ENCODE results near the gene AP5Z1. TPM values are rescaled to one million over a fixed set of nuclear protein-coding genes. Genes with fewer than 3 reads are reported as not detected.

Gene AP5Z1
- total and polyA plus RNA-seq, 2 of the 4 experiments (the other 2 are of a cell fraction): 9.7 to 38.7 TPM

GRCh38 chr7:4753598-4754432 is 21.6 kb upstream of the AP5Z1 start (continued):
- no peak for TF ChIP-seq NFE2L2 (IDR thresholded peaks at IDR 0.05; ENCODE audit: low read depth, low read length)

GRCh38 chr7:4754433-4755010 is 20.9 kb upstream of the AP5Z1 start:
- H3K4me3 ChIP-seq (ENCODE audit: insufficient read depth, low read depth, low read length): no peak overlapping the region
- BruUV-seq (replicated peaks): no TSS peak
- no peak overlapping the region for H2AK5ac ChIP-seq (ENCODE audit: low read depth, low read length)
- H4K91ac ChIP-seq (ENCODE audit: insufficient read depth, low read depth, low read length): no peak overlapping the region
- H2BK5ac ChIP-seq (ENCODE audit: low read depth, low read length, poor library complexity, severe bottlenecking): no peak overlapping the region
- 90% methylated on average over 10 of the region's 36 CpGs; no CpG with 5 or more reads in 1 of the 2 experiments for WGBS, 2 experiments (ENCODE audit: extremely low coverage in 2 of 2, insufficient read length in 1 of 2)
- peaks cover 17% of the 10 kb centered on the region; the same call in 1 of the 2 replicates for H4K20me1 ChIP-seq (ENCODE audit: insufficient read depth, low read length)
- H3K9me1 ChIP-seq (ENCODE audit: insufficient read depth, low read length): no peaks in the 10 kb centered on the region
- H3K4me2 ChIP-seq (ENCODE audit: low read depth, low read length): no peak overlapping the region
- ChIA-PET CTCF (no interaction called here), POLR2A (ENCODE audit: unreplicated experiment) (no interaction called here)
- H3K79me1 ChIP-seq (ENCODE audit: low read depth in 1 of 2, low read length in 2 of 2): peaks cover 9 to 35% of the 10 kb centered on the region in 2 experiments
- no peak for ATAC-seq (ENCODE audit: low read depth)
- in situ Hi-C loops (cut with MboI; ENCODE audit: low sequenced_read_pairs) (loop anchor here (25.0 kb wide), 1 partner anchor 1892 kb away; no protein-coding TSS in a partner anchor), dilution Hi-C loops (cut with HindIII; ENCODE audit: low sequenced_read_pairs, unreplicated experiment) (no loop called here), intact Hi-C loops (cut with micrococcal nuclease) (no loop called here)
- H3K23ac ChIP-seq (ENCODE audit: low read depth, low read length): no peak overlapping the region
- no peaks in the 10 kb centered on the region for H3K4me1 ChIP-seq (ENCODE audit: control insufficient read depth, insufficient read depth, low read length)
- peaks cover 66% of the 10 kb centered on the region for H3K36me3 ChIP-seq (ENCODE audit: control insufficient read depth, insufficient read depth, low read length)
- no peaks in the 10 kb centered on the region for H3K9me3 ChIP-seq (ENCODE audit: control insufficient read depth, insufficient read depth, low read length)
- no peak overlapping the region for H2BK120ac ChIP-seq (ENCODE audit: low read depth, low read length)
- no peak for DNase-seq
- no peaks in the 10 kb centered on the region for H3K27me3 ChIP-seq (ENCODE audit: control insufficient read depth, insufficient read depth, low read length)
- no peak overlapping the region for H4K8ac ChIP-seq (ENCODE audit: low read depth in 2 of 2, low read length in 2 of 2)
- H4K5ac ChIP-seq (ENCODE audit: low read depth, low read length): no peak overlapping the region
- no peak overlapping the region for H2BK20ac ChIP-seq (ENCODE audit: low read depth, low read length)
- no peak overlapping the region for H3K4ac ChIP-seq (ENCODE audit: low read depth, low read length)
- H3K14ac ChIP-seq (replicated peaks; ENCODE audit: low read depth, low read length): no peak overlapping the region
- H2BK15ac ChIP-seq (ENCODE audit: low read depth, low read length): no peak overlapping the region
- no peak overlapping the region for H3K56ac ChIP-seq (ENCODE audit: extremely low read depth, insufficient read depth, low read length)
- H3K9ac ChIP-seq (ENCODE audit: low read depth, low read length): no peak overlapping the region
- no peak overlapping the region for H3K27ac ChIP-seq (ENCODE audit: insufficient read depth, low read length)
- no peak overlapping the region for H3K18ac ChIP-seq (ENCODE audit: low read depth, low read length)
- H2AK9ac ChIP-seq (replicated peaks; ENCODE audit: low read depth, low read length, poor library complexity): no peak overlapping the region
- no peak overlapping the region for H2AFZ ChIP-seq (replicated peaks; ENCODE audit: low read length, poor library complexity)
- no peak for TF ChIP-seq NFE2L2 (IDR thresholded peaks at IDR 0.05; ENCODE audit: low read depth, low read length)
- no peak for TF ChIP-seq RCOR1 (IDR thresholded peaks at IDR 0.05; ENCODE audit: insufficient replicate concordance, low read length)
- TF ChIP-seq BHLHE40 (IDR thresholded peaks at IDR 0.05; ENCODE audit: low read depth, low read length): no peak
- no peak for TF ChIP-seq MXI1 (IDR thresholded peaks at IDR 0.05; ENCODE audit: borderline replicate concordance, low read depth, low read length)
- no peak for TF ChIP-seq RAD21 (IDR thresholded peaks at IDR 0.05; ENCODE audit: low read length)
- TF ChIP-seq USF2 (IDR thresholded peaks at IDR 0.05; ENCODE audit: low read depth, low read length): no peak
- TF ChIP-seq FOS (IDR thresholded peaks at IDR 0.05; ENCODE audit: low read depth, low read length): no peak
- TF ChIP-seq ELK1 (IDR thresholded peaks at IDR 0.05; ENCODE audit: borderline replicate concordance, low read depth, low read length): no peak
- no peak for TF ChIP-seq CHD1 (IDR thresholded peaks at IDR 0.05; ENCODE audit: low read depth, low read length)
- no peak for TF ChIP-seq MAFK (IDR thresholded peaks at IDR 0.05; ENCODE audit: low read depth, low read length)
- no peak for TF ChIP-seq RFX5 (IDR thresholded peaks at IDR 0.05; ENCODE audit: low read depth, low read length)
- no peak for TF ChIP-seq SMC3 (IDR thresholded peaks at IDR 0.05; ENCODE audit: low read depth, low read length)
- TF ChIP-seq CEBPB (IDR thresholded peaks at IDR 0.05; ENCODE audit: low read depth, low read length): no peak
- TF ChIP-seq POLR2A (IDR thresholded peaks at IDR 0.05; ENCODE audit: low read depth, low read length): no peak
- no peak for TF ChIP-seq MAZ (IDR thresholded peaks at IDR 0.05; ENCODE audit: borderline replicate concordance, low read depth, low read length)
